Pericardium fibroblast (primary cell): ENCODE measurements around the gene ARF6. TPM values are rescaled to one million over a fixed set of nuclear protein-coding genes. Genes with fewer than 3 reads are reported as not detected.

Experiments
- total RNA-seq: library from RNA; depleted of rRNA; stranded (reverse); fragments of >200 nt; gene quantifications from 2 replicates; pipeline ENCODE4 v1.2.3, GENCODE V29; 2015

Gene ARF6
- 37.6 and 57.6 TPM in 2 replicates for total RNA-seq

DNA sequence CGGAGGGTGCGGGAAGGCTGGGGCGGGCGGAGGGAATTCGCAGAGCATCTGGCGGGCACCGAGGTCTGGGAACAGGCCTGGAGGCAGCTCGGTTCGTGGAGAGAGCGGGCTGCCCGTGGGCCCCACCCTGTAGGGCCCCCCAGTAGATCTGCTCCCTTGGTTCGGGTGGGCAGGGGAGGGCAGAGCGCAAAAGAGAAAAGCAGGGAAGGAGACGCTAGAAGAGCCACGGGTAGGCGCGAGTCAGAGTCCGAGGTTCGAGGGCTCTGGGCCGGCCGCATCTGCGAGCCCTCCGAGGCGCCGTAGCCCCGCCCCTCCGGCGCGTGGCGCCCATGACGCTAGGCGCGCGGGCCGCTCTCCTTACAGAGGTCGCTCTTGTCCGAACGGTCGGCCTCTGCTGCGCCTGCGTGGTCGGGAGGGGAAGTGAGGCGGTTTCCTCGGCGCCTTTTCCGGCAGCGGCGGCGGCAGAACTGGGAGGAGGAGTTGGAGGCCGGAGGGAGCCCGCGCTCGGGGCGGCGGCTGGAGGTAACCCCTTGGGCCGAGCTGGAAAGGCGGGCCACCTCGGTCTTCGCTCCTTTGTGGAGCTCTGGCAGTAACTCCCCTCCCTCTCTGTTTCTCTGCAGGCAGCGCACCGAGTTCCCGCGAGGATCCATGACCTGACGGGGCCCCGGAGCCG, at the start of gene ARF6:
ARF6 (plus strand) TSS at position 447 of the 673 bp plus-strand sequence. CDS start 655 bp downstream, outside the sequence.

DNA sequence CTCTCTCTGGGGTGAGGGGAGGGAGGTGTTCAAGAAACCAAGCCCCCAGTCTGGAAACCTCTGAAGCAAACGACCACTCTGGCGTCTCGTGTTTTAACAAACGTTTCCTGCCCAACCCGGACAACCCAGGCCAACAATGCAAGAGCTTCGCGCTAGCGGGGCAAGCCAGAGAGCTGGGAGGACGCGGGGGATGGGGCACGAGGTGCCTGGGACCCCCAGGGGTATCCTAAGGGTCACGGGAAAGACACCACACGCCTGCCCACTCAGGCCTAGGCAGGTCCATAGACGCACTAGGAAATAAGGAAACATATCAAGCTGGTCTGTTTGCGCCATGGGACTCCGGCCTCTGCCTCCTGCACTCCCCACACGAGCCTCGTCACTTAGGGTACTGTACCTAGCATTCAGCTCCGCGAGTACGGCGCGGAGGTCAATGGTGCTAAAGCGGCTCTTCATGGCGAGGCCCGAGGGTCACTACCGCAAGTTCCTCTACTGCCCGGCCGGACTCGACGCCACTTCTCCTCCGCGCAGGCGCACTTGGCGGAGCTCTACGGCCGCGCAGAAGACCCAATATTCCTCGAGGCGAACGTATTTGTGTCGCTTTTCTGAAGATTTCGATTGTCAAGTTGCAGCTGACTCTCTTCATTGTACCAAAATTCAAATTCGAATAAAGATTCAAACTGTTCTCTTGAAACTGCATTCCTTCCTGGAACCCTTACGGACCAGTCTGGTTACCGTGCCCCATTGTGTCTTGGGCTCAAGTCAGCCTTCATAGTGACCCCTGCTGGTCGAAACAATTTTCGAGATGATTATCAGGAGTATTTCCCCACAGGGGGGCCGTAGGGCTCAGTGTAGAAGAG, 40.4 kb upstream of the ARF6 start, which contains the start of gene NEMF:
NEMF (minus strand) TSS at position 488 of the 857 bp plus-strand sequence; CDS start at position 453, 35 bp downstream.

Other genes starting within 250 kb of the ARF6 start
- gene POLE2, start 204.9 kb upstream of the ARF6 start, total RNA-seq: 6.6 and 13.8 TPM in 2 replicates
- gene KLHDC1, start 200.0 kb upstream of the ARF6 start, total RNA-seq: 1.2 and 1.6 TPM in 2 replicates
- gene KLHDC2, start 124.9 kb upstream of the ARF6 start, total RNA-seq: 50.3 and 70.2 TPM in 2 replicates
- gene NEMF, start 40.3 kb upstream of the ARF6 start, total RNA-seq: 30.4 and 41.9 TPM in 2 replicates
- 5.0 and 5.3 TPM in 2 replicates for gene VCPKMT, start 223.5 kb downstream of the ARF6 start, total RNA-seq